ENCODE data around the gene TBC1D12.
A peak's percentile ranks its signal among the peaks of the same experiment; 100 is the strongest.
"Not testable (repeated sequence)": the region's sequence is repeated elsewhere in the genome, so short reads cannot be mapped to it uniquely, and the experiment has no call there.

Gene TBC1D12

DNA sequence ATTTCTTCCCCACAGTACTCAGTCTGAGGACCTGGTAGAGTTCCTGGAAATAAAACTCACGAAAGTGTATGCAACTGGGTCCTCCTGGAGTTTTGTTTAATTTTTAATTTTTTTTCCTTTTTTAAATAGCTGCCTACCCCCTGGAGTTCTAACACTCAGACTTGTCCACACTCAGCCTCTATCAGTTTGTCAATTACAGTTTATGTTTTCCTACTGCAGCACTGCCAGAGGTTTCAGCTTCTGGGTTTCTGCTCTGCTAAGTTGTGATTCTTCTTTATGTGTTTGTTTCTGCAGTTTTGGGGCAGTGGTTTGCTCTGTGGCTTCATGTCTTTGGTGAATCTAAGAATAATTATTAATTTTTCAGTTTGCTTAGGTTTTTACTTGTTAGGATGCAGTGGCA, 59.2 kb downstream of the TBC1D12 start:
- no peak for DNase-seq

DNA sequence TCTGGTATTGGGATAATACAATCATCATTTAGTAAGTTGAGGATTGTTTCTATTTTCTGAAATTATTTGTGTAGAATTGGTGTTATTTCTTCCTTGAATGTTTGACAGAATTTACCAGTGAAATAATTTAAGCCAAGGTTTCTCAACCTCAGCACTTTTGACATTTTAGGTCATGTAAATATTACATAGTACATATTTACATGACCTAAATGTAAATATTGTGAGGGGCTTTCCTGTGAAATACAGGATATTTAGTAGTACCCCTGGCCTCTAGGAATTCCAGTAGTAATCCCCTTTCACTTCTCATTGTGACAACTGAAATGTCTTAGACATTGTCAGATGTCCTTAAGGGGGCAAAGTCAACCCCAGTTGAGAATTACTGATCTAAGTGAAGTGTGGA, 59.8 kb downstream of the TBC1D12 start:
- no peak for DNase-seq

DNA sequence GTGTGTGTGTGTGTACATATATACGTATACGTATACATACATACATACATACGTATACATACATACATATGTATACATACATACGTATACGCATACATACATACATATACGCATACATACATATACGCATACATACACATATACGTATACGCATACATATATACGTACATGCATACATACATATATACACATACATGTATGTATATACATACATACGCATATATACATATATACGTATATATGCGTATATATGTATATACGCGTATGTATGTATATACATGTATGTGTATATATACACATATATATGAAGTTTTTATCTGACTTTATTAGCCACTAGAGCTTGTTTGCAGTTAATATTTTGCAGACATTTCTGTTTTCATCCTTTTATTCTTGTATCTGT, 63.3 kb downstream of the TBC1D12 start:
- DNase-seq = no peak

DNA sequence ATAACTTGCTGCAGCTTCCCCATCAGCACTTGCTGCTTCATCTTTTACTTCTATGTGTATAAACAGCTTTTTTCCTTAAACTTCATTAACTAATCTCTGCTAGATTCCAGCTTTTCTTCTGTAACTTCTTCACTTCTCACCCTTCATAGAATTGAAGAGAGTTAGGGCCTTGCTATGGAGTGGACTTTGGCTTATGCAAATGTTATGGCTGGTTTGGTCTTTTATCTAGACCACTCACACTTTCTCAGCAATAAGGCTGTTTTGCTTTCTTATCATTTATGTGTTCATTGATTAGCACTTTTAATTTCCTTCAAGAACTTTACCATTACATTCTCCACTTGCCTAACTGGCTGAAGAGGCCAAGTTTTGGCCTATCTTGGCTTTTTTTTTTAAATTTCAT, 79.1 kb downstream of the TBC1D12 start:
- DNase-seq = no peak

DNA sequence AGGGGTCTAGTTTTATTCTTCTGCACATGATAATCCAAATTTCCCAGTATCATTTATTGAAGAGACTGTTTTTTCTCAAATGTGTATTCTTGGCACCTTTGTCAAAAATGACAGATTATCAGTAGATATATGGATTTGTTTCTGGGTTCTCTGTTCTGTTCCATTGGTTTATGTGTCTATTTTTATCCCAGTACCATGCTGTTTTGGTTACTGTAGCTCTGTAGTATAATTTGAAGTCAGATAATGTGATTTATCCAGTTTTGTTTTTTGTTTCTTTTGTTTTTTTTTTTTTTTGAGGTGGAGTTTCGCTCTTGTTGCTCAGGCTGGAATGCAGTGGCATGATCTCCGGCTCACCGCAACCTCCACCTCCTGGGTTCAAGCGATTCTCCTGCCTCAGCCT, 81.6 kb downstream of the TBC1D12 start:
- no peak for DNase-seq

DNA sequence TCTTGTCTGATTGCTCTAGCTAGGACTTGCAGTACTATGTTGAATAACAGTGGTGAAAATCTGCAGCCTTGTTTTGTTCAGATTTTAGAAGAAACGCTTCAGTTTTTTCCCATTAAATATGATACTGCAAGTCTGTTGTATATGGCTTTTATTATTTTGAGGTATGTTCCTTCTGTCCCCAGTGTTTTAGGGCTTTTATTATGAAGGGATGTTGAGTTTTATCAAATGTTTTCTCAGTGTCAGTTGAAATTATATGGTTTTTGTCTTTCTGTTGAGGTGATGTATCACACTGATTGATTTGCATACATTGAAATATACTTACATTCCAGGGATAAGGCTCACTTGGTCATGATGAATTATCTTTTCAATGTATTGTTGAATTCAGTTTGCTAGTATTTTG, 82.8 kb downstream of the TBC1D12 start:
- DNase-seq = no peak

DNA sequence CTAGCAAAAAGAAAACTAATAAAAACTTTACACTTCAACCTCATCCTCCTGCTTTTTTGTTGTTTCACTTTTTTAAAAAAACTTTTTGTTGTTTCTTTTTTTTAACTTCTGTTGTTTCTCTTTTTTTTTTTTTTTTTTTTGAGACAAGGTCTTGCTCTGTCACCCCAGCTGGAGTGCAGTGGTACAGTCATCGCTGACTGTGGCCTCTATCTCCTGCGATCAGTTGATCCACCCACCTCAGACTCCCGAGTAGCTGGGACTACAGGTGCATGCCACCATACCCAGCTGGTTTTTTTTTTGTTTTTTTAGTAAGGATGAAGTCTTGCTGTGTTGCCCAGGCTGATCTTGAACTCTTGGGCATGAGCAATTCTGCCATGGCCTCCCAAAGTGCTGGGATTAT, 85.2 kb downstream of the TBC1D12 start:
- no peak for DNase-seq

DNA sequence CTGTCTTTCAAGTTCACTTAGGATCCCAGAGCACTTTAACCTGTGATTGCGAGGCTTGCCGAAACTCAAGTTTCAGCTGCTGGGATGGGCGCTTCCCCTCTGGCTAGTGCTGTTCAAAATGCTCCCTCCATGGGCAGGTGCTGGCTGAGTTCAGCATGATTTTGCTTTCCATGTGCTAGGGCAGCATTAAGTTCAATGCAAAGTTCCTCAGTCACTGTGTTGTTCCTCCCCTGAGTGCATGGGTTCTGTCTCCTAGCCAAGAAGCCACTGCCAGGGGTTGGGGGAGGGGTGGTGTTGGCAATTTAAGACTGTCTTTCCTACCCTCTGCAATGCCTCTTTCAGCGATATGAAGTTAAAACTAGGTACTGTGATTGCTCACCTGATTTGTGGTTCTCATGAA, 86.8 kb downstream of the TBC1D12 start:
- no peak for DNase-seq

DNA sequence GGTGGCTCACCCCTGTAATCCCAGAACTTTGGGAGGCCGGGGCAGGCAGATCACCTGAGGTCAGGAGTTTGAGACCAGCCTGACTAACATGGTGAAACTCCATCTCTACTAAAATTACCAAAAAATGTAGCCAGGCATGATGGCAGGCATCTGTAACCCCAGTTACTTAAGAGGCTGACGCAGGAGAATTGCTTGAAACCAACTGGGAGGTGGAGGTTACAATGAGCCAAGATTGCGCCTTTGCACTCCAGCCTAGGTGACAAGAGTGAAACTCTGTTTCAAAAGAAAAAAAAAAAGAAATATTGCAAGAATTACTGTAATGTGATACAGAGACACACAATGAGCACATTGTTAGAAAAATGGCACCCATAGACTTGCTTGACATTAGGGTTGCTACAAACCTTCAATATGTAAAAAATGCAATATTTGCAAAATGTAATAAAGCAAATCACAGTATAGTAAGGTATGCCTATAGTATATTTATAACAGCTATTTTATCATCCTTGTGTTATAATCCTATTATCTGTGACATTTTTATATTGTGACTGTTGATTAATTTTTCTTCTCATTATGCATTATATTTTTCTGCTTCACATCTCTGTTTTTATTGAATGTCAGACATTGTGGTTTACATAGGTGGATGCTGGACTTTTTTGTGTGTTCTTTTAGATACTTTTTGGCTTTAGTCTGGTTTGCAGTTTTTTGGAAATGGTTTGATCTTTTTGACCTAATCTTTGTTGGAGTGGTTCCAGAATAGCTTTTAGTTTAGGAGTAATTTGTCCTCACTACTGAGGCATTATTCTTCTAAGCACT, 87.8 kb downstream of the TBC1D12 start:
- no peak for DNase-seq

DNA sequence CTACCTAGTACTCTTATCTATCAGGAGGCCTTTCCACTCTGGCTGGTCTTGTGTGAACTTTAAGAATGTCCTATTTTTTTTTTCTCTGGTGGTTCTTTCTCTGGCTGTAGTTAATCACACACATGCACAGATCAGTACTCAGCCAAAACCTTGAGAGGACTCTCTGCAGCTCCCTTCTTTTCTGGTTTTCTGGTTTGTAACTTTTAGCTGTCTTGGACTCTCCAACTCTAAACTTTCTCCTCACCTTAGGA, 88.4 kb downstream of the TBC1D12 start:
- no peak for DNase-seq

DNA sequence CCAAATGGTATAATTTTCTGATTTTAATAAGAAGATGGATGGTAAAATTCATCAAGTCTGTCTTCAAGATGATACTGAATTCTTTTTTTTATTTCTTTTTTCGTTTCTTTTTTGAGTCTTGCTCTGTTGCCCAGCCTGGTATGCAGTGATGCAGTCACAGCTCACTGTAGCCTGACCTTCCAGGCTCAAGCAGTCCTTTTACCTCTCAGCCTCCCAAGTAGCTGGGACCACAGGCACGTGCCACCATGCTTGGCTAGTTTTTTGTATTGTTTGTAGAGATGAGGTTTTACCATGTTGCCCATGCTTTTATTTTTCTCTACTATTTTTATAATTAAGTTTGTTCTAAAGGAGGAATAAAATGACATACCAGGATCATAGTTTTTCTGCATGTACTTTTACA, 91.1 kb downstream of the TBC1D12 start:
- no peak for DNase-seq

DNA sequence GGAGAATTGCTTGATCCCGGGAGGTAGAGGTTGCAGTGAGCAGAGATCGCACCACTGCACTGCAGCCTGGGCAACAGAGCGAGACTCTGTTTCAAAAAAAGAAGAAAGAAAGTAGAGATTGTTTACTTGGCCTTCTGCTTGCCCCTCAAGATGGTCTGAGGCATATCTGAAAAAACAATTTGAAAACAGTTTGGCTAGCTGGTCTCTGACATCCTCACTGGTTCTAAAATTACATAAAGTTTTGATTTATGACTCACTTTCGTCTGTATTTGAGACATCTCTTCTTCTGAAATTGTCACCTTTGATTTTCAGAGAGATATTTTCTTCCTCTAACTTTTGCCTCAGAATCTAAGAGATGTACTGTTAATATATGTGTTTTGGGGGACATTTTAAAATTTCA, 93.7 kb downstream of the TBC1D12 start:
- no peak for DNase-seq

DNA sequence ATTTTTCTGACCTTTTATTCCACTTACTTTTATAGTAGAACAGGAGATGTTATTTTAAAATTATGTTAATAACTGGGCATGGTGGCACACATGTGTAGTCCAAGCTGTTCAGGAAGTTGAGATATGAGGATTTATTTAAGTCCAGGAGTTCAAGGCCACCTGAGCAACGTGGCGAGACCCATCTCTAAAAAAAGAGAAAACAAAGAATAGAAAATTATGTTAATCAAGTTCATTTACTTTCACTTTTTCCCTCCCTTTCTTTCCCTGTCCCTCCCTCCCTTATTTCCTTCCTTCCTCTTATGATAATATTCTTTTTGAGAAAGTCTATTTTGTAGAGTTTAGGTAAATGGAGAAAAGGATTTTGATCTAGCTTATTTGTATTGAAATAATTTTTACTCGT, 94.3 kb downstream of the TBC1D12 start:
- DNase-seq = no peak

DNA sequence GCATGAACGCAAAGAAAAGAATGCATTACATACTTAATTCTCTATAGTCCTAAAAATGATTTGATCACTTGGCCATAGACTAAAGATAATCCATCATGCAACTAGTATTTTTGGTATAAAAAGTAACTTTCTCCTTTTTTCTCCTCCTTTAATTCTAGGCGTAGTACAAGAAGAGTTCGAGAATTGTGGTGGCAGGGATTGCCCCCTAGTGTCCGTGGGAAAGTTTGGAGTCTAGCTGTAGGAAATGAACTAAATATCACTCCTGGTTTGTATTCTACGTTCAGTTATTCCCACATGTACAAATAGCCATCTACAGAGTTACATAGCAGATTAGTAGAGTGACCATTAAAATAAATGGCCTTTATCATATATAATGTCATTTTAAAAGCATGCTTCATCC, 97.7 kb downstream of the TBC1D12 start:
- DNase-seq = no peak

DNA sequence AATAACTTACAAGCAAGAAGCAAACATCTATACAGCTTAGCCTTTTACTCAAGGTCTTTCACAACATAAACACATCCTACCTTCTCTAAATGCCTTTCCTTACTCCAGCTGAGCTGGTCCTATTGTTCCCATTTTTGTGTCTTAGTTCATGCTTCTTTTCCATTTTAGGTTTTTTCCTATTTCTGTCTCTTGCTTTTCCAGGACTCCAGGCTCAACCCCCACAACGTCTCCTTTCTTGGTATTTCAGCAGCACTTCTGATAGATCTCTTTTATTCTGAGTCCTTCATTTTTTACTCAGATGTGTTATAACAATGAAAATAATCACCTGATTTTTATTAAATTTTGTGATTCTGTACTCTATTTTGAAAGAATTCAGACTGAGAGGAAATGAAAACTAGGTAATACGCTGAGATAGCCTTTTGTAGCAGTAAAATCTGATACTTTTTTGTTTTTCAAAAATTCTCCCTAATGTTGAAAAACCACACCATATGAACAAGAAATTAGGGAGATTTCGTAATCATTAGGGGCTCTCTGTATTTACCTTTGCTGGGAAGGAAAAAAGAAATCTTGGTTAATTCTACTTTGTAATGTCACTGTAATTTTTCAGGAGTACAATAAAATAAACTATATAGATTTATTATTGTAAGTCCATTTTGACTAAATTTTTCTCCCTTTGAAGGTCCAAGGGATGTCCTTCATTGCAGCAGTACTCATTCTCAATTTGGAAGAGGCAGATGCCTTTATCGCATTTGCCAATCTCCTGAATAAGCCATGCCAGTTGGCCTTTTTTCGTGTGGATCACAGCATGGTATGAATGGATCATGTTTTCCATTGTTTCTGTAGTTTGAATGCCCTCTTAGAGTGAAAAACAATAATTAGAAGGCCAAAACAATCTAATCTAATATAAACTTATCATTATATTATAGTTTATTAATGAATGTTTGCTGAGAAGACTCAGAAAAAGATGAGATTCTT, 119.2 kb downstream of the TBC1D12 start:
- no peak for DNase-seq

DNA sequence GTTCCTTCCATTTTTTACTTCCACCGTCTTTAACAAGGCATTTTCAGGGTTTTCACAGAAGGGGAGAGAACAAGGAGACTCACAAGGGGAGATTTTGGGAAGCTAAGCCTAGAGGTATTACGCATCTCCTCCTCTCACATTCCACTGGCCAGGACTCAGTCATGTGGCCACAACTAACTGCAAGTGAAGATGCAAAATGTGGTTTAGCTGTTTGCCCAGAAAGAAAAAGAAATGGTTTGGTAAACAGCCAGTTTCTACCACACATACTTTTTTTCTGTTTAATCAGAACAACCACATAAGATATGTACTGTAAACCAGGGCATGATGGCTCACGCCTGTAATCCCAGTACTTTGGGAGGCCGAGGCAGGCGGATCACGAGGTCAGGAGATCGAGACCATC, 121.8 kb downstream of the TBC1D12 start:
- DNase-seq = no peak

DNA sequence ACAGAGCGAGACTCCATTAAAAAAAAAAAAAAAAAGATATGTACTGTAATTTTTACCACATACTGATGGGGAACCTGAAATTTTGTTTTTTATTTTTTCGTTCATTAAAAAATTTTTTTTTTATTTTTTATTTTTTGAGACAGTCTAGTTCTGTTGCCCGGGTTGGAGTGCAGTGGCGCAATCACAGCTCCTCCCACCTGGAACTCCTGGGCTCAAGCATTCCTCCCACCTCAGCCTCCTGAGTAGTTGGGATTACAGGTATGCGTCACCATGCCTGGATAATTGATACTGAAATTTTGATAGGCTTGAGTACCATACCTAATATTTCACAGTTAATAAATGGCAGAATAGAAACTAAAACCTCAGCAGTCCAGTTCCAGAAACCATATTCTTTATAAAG, 122.4 kb downstream of the TBC1D12 start:
- DNase-seq = no peak

DNA sequence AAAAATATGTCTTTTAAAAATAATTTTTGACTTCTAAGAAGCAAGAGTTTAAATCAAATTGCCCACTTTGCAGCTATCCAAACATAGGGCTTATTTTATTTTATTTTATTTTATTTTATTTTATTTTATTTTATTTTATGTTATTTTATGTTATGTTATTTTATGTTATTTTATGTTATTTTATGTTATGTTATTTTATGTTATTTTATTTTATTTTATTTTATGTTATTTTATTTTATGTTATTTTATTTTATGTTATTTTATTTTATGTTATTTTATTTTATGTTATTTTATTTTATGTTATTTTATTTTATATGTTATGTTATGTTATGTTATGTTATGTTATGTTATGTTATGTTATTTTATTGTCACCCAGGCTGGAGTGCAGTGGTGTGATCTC, 129.2 kb downstream of the TBC1D12 start:
- DNase-seq = not testable (repeated sequence)

DNA sequence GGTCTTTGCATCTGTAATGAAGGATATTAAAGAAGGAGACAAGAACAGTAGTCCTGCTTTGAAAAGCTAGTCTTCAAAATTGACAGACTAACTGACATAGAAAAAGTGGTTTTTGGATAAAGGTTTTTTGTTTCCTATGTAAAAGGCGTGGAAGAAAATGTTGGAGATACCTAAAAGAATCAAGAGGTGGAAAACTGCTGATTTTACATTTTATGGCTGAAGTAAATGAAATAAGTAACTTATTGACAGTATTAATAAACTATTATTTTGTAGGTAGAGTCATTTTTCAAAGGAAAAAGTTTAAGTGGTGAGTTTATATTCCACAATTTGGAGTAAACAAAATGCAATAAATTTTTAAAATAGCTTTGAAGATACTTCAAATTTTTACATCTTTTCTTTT, 130.7 kb downstream of the TBC1D12 start:
- no peak for DNase-seq

DNA sequence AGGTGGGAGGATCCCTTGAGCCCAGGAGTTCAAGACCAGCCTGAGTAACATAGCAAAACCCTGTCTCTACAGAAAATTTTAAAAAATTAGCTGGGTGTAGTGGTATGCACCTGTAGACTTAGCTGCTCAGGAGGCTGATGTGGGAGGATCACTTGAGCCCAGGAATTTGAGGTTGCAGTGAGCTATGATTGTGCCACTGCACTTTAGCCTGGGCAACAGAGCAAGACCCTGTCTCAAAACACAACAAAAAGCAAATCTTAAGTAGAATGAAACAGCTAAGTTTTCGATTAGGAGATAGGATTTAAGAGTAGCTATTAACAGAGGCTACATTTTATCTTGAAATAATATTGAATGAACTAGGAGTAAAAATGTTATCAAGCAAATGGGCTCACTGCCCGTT, 139.9 kb downstream of the TBC1D12 start:
- DNase-seq = not testable (repeated sequence)

DNA sequence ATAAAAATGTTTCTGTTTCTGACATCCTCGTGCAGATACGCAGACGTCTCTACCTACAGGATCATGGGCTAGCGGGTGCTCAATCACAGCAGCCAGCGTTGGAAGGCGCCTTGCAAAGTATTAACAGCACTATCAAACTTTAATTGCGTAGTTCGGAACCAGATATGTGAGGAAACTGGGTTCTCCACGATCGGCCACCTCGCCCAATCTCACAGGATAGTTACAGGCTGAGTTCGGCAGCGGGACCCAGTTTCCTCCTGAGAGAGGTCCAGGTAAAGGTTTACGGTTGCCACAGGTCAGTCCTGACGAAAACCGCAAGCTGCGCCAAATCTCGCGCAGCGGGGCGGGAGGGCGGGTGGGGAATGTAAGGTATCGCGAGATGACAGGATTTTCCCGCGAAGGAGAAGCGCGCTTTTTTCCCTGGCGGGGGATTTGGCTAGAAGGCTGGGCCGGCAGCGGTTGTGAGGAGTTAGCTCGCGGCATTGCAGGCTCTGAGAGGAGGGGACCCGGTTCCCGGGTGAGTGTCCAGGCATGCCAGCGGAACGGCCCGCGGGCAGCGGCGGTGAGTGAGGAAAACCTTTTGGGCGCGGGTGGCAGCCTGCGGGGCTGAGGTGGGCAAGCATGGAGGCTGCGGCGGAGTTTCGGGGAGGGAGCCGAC, 143.2 kb downstream of the TBC1D12 start, which contains the start of gene HELLS:
Gene HELLS, plus strand, starts transcription at position 398 of the 658 bp plus-strand sequence. Its CDS starts 134 bp downstream, at position 532.
- peak; percentile 23 to 74 (median 62) for DNase-seq

DNA sequence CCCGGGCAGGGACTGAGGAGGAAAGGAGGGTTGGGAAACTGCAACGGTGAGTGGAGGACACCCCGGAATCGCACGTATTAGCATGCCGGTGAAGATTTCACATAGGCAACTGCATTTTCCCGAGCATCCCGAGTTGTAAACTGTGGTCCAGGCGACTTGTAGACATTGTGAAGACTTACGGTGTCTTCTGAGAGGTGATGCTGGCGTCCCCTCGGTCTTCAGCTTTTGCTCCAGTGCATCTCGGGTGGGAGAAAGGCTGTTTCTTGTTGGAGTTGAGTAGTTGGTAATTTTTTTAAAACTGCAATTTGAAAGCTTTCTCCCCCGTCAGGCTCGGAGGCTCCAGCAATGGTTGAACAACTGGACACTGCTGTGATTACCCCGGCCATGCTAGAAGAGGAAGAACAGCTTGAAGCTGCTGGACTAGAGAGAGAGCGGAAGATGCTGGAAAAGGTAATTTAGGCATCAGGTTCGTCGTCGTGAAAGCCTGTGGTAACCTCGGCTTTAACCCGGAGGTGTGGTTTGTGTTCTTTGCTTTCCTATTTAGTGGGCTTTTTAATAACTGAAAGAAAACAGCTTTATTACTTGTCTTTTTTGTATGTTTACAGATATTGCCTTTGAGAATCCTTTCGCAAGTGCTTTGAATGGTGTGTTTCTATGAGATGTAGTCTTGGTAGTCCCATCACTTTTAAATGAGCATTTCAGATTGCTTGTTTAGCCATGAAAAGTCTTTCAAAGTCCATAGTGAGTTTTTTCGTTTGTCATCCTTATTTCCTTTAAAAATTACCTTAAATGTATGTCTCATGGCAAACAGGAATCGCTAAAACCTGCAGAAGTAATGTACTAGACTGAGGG, 143.9 kb downstream of the TBC1D12 start:
- DNase-seq = peak in 1 of 6 experiments; percentile 30

DNA sequence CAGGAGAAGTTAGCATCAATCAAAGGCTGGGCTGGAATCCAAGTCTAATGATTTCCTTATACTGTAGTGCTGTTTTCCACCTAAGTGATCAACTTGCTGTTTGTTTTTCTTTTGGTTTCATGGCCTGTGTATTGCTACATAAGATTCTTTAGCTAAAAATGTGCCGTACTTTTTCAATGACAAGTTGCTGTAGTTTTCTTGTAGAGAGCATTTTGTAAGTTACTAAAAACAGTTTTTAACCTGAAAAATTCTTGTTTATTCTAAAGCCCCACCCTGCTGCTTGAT, 144.5 kb downstream of the TBC1D12 start:
- no peak for DNase-seq
